Ishikawa (cell line): ENCODE measurements around the gene DOCK1.

Experiments used
- CEBPB ChIP-seq: IDR thresholded peaks from 2 replicates; pipeline ENCODE4 v1.6.1; 2012
- CREB1 ChIP-seq: IDR thresholded peaks from 2 replicates; pipeline ENCODE4 v1.6.1; 2012; ENCODE audit warnings: low read depth
- EP300 ChIP-seq: IDR thresholded peaks from 2 replicates; pipeline ENCODE4 v1.6.1; 2012; ENCODE audit warnings: borderline replicate concordance
- NFIC ChIP-seq: IDR thresholded peaks from 2 replicates; pipeline ENCODE4 v1.6.1; 2012
- RAD21 ChIP-seq: IDR thresholded peaks from 2 replicates; pipeline ENCODE4 v1.6.1; 2012; ENCODE audit warnings: low read depth
- REST ChIP-seq: IDR thresholded peaks from 2 replicates; pipeline ENCODE4 v1.6.1; 2012; ENCODE audit warnings: low read depth, mild to moderate bottlenecking
- YY1 ChIP-seq: IDR thresholded peaks from 2 replicates; pipeline ENCODE4 v1.6.1; 2012; ENCODE audit warnings: low read depth

GRCh38 chr10:126909147-126909546, 3.9 kb downstream of the DOCK1 start:
- TF ChIP-seq REST: no peak
- no peak for TF ChIP-seq RAD21
- TF ChIP-seq CEBPB: no peak
- TF ChIP-seq YY1: no peak
- TF ChIP-seq NFIC: no peak
- TF ChIP-seq EP300: no peak
- no peak for TF ChIP-seq CREB1
